Measurements from ENCODE around the gene MUC2.

GRCh38 chr11:1038921-1039320, 35.8 kb upstream of the MUC2 start:
- TF ChIP-seq CTCF (IDR thresholded peaks at IDR 0.05; ENCODE audit: insufficient read depth, low read length) (no peak), REST (IDR thresholded peaks at IDR 0.05; ENCODE audit: insufficient replicate concordance, low read depth) (no peak), SPI1 (IDR thresholded peaks at IDR 0.05; ENCODE audit: borderline replicate concordance, low read depth) (no peak)
